Esophagus squamous epithelium (tissue), 4 donors: Measurements from ENCODE around the gene ZNF575.

Experiments used
- POLR2A ChIP-seq, 4 donors: fragments of 450-650 bp; IDR thresholded peaks; one replicate each; pipeline ENCODE4 v1.6.1; 2017; ENCODE audit warnings: antibody characterized with exemption in 4 of 4, mild to moderate bottlenecking in 4 of 4, moderate library complexity in 3 of 4
- TF ChIP-seq, protein P1 (sequence below), 6 experiments: fragments of 450-650 bp in 4 of 6; fragments of 200-600 bp in 2 of 6; sonication (generic) in 2 of 6; IDR thresholded peaks; one replicate each; pipeline ENCODE4 v1.5.1; 2016 to 2019; ENCODE audit warnings: antibody characterized with exemption in 6 of 6, mild to moderate bottlenecking in 4 of 6, moderate library complexity in 4 of 6

DNA sequence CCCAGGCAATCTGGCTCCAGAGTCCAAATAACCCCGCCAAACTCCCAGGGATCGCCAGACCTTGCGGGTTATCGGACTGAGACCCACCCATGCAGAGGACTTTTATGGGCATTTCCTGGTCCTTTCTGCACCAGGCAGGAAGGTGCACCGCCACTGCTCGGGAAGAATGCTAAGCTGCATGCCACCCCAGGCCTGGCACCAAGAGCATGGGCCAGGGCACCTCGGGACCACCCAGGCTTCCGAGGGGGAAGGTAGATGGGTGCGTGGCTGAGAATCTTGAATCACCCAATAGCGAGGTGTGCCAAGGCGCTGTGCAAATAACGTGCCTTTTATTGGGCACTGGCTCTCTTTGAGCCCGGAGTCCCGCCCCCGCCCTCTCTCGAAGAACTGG, 422 bp upstream of the ZNF575 start:
- TF ChIP-seq POLR2A (IDR thresholded peaks at IDR 0.05): no peak
- TF ChIP-seq, protein P1, sequence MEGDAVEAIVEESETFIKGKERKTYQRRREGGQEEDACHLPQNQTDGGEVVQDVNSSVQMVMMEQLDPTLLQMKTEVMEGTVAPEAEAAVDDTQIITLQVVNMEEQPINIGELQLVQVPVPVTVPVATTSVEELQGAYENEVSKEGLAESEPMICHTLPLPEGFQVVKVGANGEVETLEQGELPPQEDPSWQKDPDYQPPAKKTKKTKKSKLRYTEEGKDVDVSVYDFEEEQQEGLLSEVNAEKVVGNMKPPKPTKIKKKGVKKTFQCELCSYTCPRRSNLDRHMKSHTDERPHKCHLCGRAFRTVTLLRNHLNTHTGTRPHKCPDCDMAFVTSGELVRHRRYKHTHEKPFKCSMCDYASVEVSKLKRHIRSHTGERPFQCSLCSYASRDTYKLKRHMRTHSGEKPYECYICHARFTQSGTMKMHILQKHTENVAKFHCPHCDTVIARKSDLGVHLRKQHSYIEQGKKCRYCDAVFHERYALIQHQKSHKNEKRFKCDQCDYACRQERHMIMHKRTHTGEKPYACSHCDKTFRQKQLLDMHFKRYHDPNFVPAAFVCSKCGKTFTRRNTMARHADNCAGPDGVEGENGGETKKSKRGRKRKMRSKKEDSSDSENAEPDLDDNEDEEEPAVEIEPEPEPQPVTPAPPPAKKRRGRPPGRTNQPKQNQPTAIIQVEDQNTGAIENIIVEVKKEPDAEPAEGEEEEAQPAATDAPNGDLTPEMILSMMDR (IDR thresholded peaks at IDR 0.05): no peak
